ENCODE measurements around the gene SLC45A1.

The SLC45A1 gene

DNA sequence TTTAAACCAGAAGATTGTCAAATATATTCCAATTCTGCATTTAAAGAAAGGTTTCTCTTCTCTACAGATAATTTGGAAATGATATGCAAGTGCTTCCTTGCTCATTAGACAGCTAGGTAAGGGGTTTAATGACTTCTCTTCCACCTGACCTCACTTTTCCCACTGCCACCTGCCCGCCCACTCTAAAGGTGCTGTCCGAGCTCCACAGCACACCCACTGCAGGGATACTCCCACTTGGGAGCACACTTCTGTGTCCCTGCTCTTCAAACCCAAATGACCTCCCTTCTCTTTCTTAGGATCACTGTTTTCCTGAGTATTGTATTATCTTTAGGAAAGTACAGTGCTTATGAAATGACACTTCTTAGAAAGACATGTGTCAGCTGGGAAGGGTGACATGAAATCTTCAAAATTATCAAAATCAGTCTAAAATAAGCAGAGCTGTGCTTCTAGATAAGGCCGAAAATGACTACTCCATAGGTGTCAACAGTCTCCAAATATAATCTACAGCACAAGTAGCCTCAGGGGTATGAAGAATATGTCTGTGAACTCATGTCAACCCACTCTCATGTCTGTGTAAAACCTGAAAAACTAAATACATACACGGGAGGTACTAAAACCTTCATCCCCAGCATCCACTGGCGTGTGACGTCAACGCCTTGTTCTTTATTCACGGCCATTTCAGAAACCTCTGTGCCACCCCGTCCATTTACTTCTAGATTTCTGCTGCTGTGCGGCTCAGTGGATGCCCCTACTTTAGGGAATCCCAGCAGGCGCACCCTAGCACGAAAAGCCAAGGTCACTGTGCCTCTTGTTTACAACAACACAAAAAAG, 71.0 kb downstream of the SLC45A1 start:
- no peak for DNase-seq
- ATAC-seq, result no peak

DNA sequence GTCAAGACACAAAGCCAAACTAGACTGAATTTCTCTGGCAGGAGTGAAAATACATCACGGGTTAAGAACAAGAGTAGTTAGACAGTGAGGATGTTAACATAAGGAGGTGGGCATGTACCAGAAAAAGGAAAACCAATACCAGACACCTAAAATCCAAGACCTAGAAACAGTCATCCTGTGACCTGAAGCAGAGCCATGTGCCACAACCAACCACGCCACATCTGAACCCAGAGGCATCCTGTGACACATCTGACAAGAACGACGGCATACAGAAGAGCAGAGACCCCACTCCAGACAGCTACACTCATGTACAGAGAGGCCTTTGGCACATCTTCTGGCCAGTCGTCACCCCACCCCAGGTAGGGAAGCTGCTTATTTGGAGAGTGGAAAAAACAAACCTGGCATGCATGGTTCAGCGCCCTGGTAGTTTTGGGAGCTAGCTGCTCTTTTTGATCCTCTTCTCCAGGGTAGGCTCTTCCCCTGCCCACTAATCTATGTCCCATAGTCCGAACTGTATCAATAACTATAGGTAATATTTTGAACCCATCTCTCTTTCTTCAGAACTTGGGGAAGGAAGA, 72.1 kb downstream of the SLC45A1 start:
- DNase-seq (no peak), ATAC-seq (peak; percentile 68)

DNA sequence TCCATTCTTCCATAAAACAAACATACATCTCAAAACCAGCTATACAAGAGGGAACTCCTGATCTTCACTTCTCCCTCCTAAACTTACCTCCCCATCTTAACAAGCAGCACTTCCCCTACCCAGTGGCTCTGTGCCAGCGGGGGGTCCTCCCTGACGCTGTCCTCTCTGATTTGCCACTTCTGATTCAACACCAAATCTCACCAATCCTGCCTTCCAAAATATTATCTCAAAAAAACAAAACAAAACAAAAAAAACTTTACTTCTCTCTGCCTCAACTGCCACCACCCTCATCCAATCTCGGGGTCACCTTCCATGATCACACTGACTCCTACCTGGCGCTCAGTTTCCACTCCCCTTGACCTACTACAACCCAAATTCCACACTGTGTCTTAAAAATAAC, 72.8 kb downstream of the SLC45A1 start:
- ATAC-seq (no peak), DNase-seq (no peak)

DNA sequence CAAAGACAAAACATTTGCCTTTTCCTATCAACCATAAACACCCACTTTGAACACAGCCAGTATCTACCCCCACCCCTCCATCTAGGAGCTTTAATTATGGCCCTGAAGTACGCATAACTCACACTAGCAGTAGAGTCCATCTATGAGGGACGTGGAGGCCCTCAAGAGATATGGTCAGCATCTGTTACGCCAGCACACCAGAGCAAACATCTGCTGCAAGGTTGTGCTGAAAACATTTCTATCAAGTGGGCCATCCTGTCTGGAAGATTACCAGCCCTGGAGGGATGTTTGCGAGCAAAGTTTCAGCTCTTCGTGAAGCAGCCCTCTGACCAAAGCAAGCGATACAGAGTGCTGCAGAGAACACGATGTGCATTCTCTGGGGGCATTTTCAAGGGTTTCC, 74.6 kb downstream of the SLC45A1 start:
- no peak for ATAC-seq
- DNase-seq, result no peak
